ENCODE data around the gene PRUNE2.

Gene PRUNE2

DNA sequence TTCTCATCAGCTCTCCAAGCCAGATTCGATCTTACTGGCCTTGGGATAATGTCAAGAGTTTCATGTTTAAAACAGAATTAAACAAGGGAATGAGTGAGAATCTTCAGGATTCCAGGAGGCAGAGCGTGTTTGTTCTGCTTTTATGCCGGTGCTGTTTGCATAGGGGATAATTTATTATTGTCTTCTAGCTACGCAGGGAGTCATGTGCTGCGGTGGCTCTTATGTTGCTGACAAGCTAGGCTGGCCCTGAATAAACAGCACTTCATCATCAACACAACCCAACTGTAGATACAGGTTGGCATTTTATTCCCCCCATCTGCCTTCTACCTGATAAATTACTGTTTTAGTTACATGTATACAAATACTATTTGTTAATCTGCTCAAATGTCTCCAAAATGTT is 188.7 kb downstream of the PRUNE2 start:
- Histone ChIP-seq H3K9me3 (ENCODE audit: insufficient read depth, low read depth, low read length) (no peaks in the 10 kb centered on the region), H3K4me1 (ENCODE audit: insufficient read depth, low read length) (peaks cover 3% of the 10 kb centered on the region; the same call in 1 of the 2 replicates), H3K36me3 (ENCODE audit: insufficient read depth, low read length) (no peaks in the 10 kb centered on the region), H3K4me3 (ENCODE audit: low read length) (no peak overlapping the region), H3K9ac (ENCODE audit: low read depth, low read length) (no peak overlapping the region), H3K27ac (ENCODE audit: low read depth, low read length) (no peak overlapping the region), H3K27me3 (ENCODE audit: insufficient read depth, low read length) (no peaks in the 10 kb centered on the region)
- WGBS, result 91% methylated on average over 5 of the region's 5 CpGs

DNA sequence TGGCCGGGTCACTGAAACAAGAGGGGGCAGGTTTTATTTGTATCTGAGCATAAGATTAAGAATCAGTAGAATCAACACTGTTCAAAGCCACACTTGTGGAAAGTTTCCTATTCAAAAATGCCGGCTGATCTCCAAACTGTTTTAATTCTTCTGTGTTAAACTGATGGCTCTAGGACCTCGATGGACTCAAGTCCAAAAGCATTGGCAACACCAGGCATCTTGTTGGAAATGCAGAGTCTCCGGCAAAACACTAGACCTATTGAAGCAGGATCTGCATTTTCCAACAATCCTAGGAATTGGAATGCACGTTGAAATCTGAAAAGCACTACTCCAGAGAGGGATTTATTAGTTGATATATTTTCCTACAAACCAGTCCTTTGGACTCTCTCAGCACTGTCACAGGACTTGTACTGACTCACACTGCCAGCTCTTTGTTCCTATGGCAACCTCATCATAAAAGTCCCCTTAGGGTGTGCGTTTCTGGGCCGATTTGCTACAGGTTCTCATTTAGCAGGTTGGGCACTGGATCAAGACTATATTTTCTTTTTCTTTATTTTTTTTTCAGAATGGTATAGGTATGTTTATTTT is 189.7 kb downstream of the PRUNE2 start:
- peaks cover 3% of the 10 kb centered on the region; the same call in 1 of the 2 replicates for H3K4me1 ChIP-seq (ENCODE audit: insufficient read depth, low read length)
- no peaks in the 10 kb centered on the region for H3K9me3 ChIP-seq (ENCODE audit: insufficient read depth, low read depth, low read length)
- no peak overlapping the region for H3K9ac ChIP-seq (ENCODE audit: low read depth, low read length)
- H3K27ac ChIP-seq (ENCODE audit: low read depth, low read length), result no peak overlapping the region
- 87% methylated on average over 5 of the region's 7 CpGs for WGBS
- H3K27me3 ChIP-seq (ENCODE audit: insufficient read depth, low read length), result no peaks in the 10 kb centered on the region
- H3K4me3 ChIP-seq (ENCODE audit: low read length), result no peak overlapping the region
- H3K36me3 ChIP-seq (ENCODE audit: insufficient read depth, low read length), result no peaks in the 10 kb centered on the region

- peaks cover 3% of the 10 kb centered on the region; the same call in 1 of the 2 replicates for H3K4me1 ChIP-seq (ENCODE audit: insufficient read depth, low read length)
- no peak overlapping the region for H3K27ac ChIP-seq (ENCODE audit: low read depth, low read length)
- 93% methylated on average over 5 of the region's 5 CpGs for WGBS
- no peak overlapping the region for H3K4me3 ChIP-seq (ENCODE audit: low read length)
- no peaks in the 10 kb centered on the region for H3K9me3 ChIP-seq (ENCODE audit: insufficient read depth, low read depth, low read length)
- H3K36me3 ChIP-seq (ENCODE audit: insufficient read depth, low read length), result no peaks in the 10 kb centered on the region
- no peaks in the 10 kb centered on the region for H3K27me3 ChIP-seq (ENCODE audit: insufficient read depth, low read length)
- no peak overlapping the region for H3K9ac ChIP-seq (ENCODE audit: low read depth, low read length)
These were observed 192.5 kb downstream of the PRUNE2 start for GRCh38 chr9:76713381-76713780.

DNA sequence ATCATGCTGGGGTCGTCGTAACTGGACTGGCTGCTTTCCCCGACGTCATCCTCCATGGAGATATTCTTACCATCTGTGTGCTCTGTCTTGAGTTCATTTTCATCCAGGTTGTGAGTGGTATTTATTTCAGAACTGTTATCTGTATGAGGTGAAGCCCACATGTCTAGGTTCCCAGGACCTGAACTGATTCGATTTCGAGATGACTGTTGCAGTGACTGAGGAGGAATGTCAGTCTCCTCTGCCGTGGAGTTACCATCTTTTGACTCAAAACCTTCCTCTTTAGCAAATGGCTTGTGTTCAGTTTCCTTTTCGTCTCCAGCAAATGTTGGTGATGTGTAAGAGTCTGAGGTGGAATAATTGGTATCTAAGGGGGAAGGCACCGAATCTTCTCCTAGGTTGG is 196.9 kb downstream of the PRUNE2 start:
- Histone ChIP-seq H3K27me3 (ENCODE audit: insufficient read depth, low read length) (no peaks in the 10 kb centered on the region), H3K4me1 (ENCODE audit: insufficient read depth, low read length) (no peaks in the 10 kb centered on the region)
- WGBS, result 81% methylated on average over 9 of the region's 9 CpGs

GRCh38 chr9:76707510-76707909 is 198.4 kb downstream of the PRUNE2 start:
- no peaks in the 10 kb centered on the region for H3K27me3 ChIP-seq (ENCODE audit: insufficient read depth, low read length)

More for the DNA sequence above, 196.9 kb downstream of the PRUNE2 start:
- no peak overlapping the region for H3K9ac ChIP-seq (ENCODE audit: low read depth, low read length)
- no peaks in the 10 kb centered on the region for H3K36me3 ChIP-seq (ENCODE audit: insufficient read depth, low read length)
- no peak overlapping the region for H3K27ac ChIP-seq (ENCODE audit: low read depth, low read length)
- no peak overlapping the region for H3K4me3 ChIP-seq (ENCODE audit: low read length)
- H3K9me3 ChIP-seq (ENCODE audit: insufficient read depth, low read depth, low read length), result no peaks in the 10 kb centered on the region

GRCh38 chr9:76704593-76705204 is 201.2 kb downstream of the PRUNE2 start:
- H3K27ac ChIP-seq (ENCODE audit: low read depth, low read length), result no peak overlapping the region

More at GRCh38 chr9:76707510-76707909, 198.4 kb downstream of the PRUNE2 start:
- Histone ChIP-seq H3K4me1 (ENCODE audit: insufficient read depth, low read length) (no peaks in the 10 kb centered on the region), H3K9ac (ENCODE audit: low read depth, low read length) (no peak overlapping the region), H3K36me3 (ENCODE audit: insufficient read depth, low read length) (no peaks in the 10 kb centered on the region), H3K9me3 (ENCODE audit: insufficient read depth, low read depth, low read length) (no peaks in the 10 kb centered on the region), H3K4me3 (ENCODE audit: low read length) (no peak overlapping the region), H3K27ac (ENCODE audit: low read depth, low read length) (no peak overlapping the region)
- WGBS, result 92% methylated on average over 6 of the region's 6 CpGs

DNA sequence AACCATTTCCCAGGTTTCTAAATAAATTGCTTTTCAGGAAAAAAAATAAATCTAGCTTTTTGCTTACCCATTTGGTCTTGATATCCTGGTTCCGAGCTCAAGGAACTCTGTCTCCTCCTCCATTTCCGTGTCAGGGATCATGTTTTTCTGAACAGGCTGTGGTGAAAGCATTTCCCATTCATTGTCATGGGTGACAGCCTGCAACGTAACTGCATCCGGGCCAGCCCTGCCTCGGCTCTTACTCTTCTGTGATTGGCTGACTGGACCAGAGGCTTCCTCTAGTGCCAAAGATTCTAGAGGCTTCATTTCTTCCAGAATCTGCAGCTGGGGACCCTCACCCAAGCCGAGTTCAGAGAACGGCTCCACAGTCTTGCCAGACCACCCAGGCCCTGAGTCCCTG is 202.6 kb downstream of the PRUNE2 start:
- H3K4me3 ChIP-seq (ENCODE audit: low read length), result no peak overlapping the region
- 69% methylated on average over 7 of the region's 7 CpGs for WGBS

More at GRCh38 chr9:76704593-76705204, 201.2 kb downstream of the PRUNE2 start:
- no peaks in the 10 kb centered on the region for H3K36me3 ChIP-seq (ENCODE audit: insufficient read depth, low read length)
- H3K9ac ChIP-seq (ENCODE audit: low read depth, low read length), result no peak overlapping the region
- WGBS, result 34% methylated on average over 9 of the region's 9 CpGs
- H3K27me3 ChIP-seq (ENCODE audit: insufficient read depth, low read length), result no peaks in the 10 kb centered on the region
- no peak overlapping the region for H3K4me3 ChIP-seq (ENCODE audit: low read length)
- H3K4me1 ChIP-seq (ENCODE audit: insufficient read depth, low read length), result peaks cover 10% of the 10 kb centered on the region; the same call in 1 of the 2 replicates
- H3K9me3 ChIP-seq (ENCODE audit: insufficient read depth, low read depth, low read length), result no peaks in the 10 kb centered on the region

GRCh38 chr9:76701441-76702039 is 204.4 kb downstream of the PRUNE2 start:
- Histone ChIP-seq H3K4me3 (ENCODE audit: low read length) (no peak overlapping the region), H3K9ac (ENCODE audit: low read depth, low read length) (no peak overlapping the region), H3K36me3 (ENCODE audit: insufficient read depth, low read length) (no peaks in the 10 kb centered on the region), H3K4me1 (ENCODE audit: insufficient read depth, low read length) (peaks cover 10% of the 10 kb centered on the region; the same call in 1 of the 2 replicates), H3K27me3 (ENCODE audit: insufficient read depth, low read length) (no peaks in the 10 kb centered on the region), H3K27ac (ENCODE audit: low read depth, low read length) (no peak overlapping the region), H3K9me3 (ENCODE audit: insufficient read depth, low read depth, low read length) (no peaks in the 10 kb centered on the region)
- 66% methylated on average over 3 of the region's 3 CpGs for WGBS

More for the DNA sequence above, 202.6 kb downstream of the PRUNE2 start:
- H3K27me3 ChIP-seq (ENCODE audit: insufficient read depth, low read length), result no peaks in the 10 kb centered on the region
- no peak overlapping the region for H3K9ac ChIP-seq (ENCODE audit: low read depth, low read length)
- H3K9me3 ChIP-seq (ENCODE audit: insufficient read depth, low read depth, low read length), result no peaks in the 10 kb centered on the region
- peaks cover 10% of the 10 kb centered on the region; the same call in 1 of the 2 replicates for H3K4me1 ChIP-seq (ENCODE audit: insufficient read depth, low read length)
- no peak overlapping the region for H3K27ac ChIP-seq (ENCODE audit: low read depth, low read length)
- H3K36me3 ChIP-seq (ENCODE audit: insufficient read depth, low read length), result no peaks in the 10 kb centered on the region

DNA sequence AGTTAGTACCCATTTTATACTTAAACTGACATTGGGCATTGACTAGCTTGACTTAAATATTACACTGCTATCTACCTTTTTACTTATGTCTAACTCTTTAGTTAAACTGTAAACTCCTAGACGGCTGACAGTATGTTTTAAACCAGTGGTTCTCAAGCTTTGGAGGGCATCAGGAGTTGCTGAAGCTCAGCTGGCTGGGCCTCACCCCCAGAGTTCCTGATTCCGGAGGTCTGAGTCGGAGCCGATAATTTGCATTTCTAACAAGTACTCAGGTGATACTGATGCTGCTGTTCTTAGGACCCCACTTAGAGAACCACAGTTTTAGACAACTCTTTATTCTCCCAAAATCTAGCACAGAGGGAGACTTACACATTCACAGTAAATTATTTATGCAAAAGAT is 205.0 kb downstream of the PRUNE2 start:
- Histone ChIP-seq H3K27ac (ENCODE audit: low read depth, low read length) (no peak overlapping the region), H3K27me3 (ENCODE audit: insufficient read depth, low read length) (no peaks in the 10 kb centered on the region), H3K9ac (ENCODE audit: low read depth, low read length) (no peak overlapping the region), H3K4me3 (ENCODE audit: low read length) (no peak overlapping the region), H3K36me3 (ENCODE audit: insufficient read depth, low read length) (no peaks in the 10 kb centered on the region), H3K4me1 (ENCODE audit: insufficient read depth, low read length) (peaks cover 10% of the 10 kb centered on the region; the same call in 1 of the 2 replicates), H3K9me3 (ENCODE audit: insufficient read depth, low read depth, low read length) (no peaks in the 10 kb centered on the region)
- WGBS, result 62% methylated on average over 4 of the region's 4 CpGs

- Histone ChIP-seq H3K4me3 (ENCODE audit: low read length) (no peak overlapping the region), H3K27me3 (ENCODE audit: insufficient read depth, low read length) (no peaks in the 10 kb centered on the region), H3K27ac (ENCODE audit: low read depth, low read length) (no peak overlapping the region), H3K9ac (ENCODE audit: low read depth, low read length) (no peak overlapping the region), H3K36me3 (ENCODE audit: insufficient read depth, low read length) (no peaks in the 10 kb centered on the region), H3K4me1 (ENCODE audit: insufficient read depth, low read length) (peaks cover 10% of the 10 kb centered on the region; the same call in 1 of the 2 replicates), H3K9me3 (ENCODE audit: insufficient read depth, low read depth, low read length) (no peaks in the 10 kb centered on the region)
These were observed 205.9 kb downstream of the PRUNE2 start for GRCh38 chr9:76699971-76700370.

GRCh38 chr9:76697554-76697953 is 208.4 kb downstream of the PRUNE2 start:
- Histone ChIP-seq H3K9ac (ENCODE audit: low read depth, low read length) (no peak overlapping the region), H3K4me3 (ENCODE audit: low read length) (no peak overlapping the region), H3K27ac (ENCODE audit: low read depth, low read length) (no peak overlapping the region), H3K27me3 (ENCODE audit: insufficient read depth, low read length) (0 out of 2 replicates have a peak, but pooled peaks cover 1% of the 10 kb centered on the region), H3K36me3 (ENCODE audit: insufficient read depth, low read length) (no peaks in the 10 kb centered on the region), H3K9me3 (ENCODE audit: insufficient read depth, low read depth, low read length) (no peaks in the 10 kb centered on the region), H3K4me1 (ENCODE audit: insufficient read depth, low read length) (peaks cover 11% of the 10 kb centered on the region; the same call in 1 of the 2 replicates)
- WGBS, result 94% methylated on average over 2 of the region's 2 CpGs
